SH-SY5Y (cell line): ENCODE results near the gene B4GALT7.

Experiments used
- GATA2 ChIP-seq: IDR thresholded peaks from 2 replicates; pipeline ENCODE4 v1.6.1; 2011; ENCODE audit warnings: mild to moderate bottlenecking, low read depth, low read length
- GATA3 ChIP-seq: IDR thresholded peaks from 2 replicates; pipeline ENCODE4 v1.6.1; 2011; ENCODE audit warnings: low read depth, mild to moderate bottlenecking, low read length, moderate library complexity

DNA sequence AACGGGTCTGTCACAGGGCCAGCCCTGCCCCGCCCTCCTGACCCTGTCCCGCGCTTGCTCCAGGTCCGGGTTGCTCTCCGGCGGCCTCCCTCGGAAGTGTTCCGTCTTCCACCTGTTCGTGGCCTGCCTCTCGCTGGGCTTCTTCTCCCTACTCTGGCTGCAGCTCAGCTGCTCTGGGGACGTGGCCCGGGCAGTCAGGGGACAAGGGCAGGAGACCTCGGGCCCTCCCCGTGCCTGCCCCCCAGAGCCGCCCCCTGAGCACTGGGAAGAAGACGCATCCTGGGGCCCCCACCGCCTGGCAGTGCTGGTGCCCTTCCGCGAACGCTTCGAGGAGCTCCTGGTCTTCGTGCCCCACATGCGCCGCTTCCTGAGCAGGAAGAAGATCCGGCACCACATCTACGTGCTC lies 4.2 kb downstream of the B4GALT7 start:
- TF ChIP-seq GATA3 (no peak), GATA2 (no peak)
